ENCODE data around the gene HIGD1A. TPM values are rescaled to one million over a fixed set of nuclear protein-coding genes. Genes with fewer than 3 reads are reported as not detected.

HIGD1A gene
- polyA plus RNA-seq, 3 donors from 2014 or later, result 111 to 204 (median 159) TPM

DNA sequence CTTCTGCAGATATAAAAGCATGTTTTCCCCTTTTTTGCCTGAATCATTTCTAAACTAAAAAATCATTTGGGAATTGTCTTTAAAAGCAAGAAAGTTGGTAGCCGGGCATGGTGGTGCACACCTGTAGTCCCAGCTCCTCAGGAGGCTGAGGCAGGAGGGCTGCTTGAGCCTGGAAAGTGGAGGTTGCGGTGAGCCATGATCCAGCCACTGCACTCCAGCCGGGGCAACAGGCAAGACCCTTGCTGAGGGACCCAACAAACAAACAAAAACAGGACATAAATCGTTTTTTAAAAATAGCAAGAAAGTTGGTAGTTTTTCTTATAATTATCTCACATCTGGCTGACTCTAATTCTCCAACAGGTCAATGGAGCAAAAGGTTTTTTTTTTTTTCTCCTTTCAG is 2.5 kb downstream of the HIGD1A start:
- H3K9me3 Mint-ChIP-seq, result no peaks in the 10 kb centered on the region
- peaks cover 5 to 9% (median 7%) of the 10 kb centered on the region in 3 donors for H3K27me3 Mint-ChIP-seq (ENCODE audit: low read depth in 3 of 3)
- H3K4me3 Mint-ChIP-seq, result no peak overlapping the region
- no peak overlapping the region for H3K27ac Mint-ChIP-seq
- H3K4me1 Mint-ChIP-seq, result peaks cover 35 to 59% of the 10 kb centered on the region in 2 donors
- H3K36me3 Mint-ChIP-seq, result peaks cover 0 to 3% (median 0%) of the 10 kb centered on the region in 3 donors
- DNase-seq, result no peak

DNA sequence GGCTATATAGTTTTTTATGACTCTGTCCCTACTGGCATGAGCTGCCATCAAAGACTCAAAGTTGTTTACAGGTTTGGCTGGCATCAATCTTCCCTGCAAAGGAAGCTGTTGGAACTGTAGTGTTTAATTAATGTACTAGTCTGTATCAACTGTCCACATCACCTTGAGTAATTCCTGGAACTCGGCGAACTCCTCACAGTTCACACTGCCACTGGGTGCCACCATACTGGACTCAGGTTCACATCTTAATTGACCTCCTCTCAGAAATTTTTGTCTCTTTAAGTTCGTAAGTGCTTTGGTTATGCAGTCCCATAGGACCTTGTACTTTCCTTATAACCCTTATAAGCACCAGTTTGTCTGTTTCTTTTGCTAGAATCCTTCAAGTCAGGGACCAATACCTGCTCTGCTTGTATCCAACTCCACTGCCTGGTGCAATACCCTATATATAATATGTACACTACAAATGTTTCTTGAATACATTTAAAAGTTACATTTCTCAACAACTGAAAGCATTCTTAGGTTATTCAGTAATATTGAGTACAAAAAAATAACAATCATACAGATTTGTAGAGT is 3.2 kb downstream of the HIGD1A start:
- no peak overlapping the region for H3K4me3 Mint-ChIP-seq
- H3K27me3 Mint-ChIP-seq (ENCODE audit: low read depth in 3 of 3), result peaks cover 5 to 9% (median 7%) of the 10 kb centered on the region in 3 donors
- no peaks in the 10 kb centered on the region for H3K9me3 Mint-ChIP-seq
- peaks cover 0 to 3% (median 0%) of the 10 kb centered on the region in 3 donors for H3K36me3 Mint-ChIP-seq
- no peak for DNase-seq
- peak overlapping the region in 2 of 6 donors; percentile 45 to 72 for H3K27ac Mint-ChIP-seq
- peaks cover 35 to 59% of the 10 kb centered on the region in 2 donors for H3K4me1 Mint-ChIP-seq

DNA sequence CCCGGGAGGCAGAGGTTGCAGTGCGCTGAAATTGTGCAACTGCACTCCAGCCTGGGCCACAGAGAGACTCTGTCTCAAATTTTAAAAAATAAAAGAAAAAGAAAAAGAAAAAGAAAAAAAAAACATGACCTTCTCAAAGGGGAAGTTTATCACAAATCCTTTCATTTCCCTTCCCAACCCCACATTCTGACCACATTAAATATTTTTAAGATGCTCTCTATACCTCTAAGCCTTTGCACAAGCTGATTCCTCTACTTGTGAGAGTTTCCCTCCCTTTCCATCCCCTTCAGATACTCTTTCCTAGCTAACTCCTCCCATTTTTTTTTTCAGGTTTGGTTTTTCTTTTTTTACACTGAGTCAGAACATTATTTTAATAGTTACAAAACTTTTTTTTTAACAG is 4.0 kb downstream of the HIGD1A start:
- H3K36me3 Mint-ChIP-seq, result peaks cover 0 to 7% (median 0%) of the 10 kb centered on the region in 3 donors
- H3K4me1 Mint-ChIP-seq, result peaks cover 37 to 56% of the 10 kb centered on the region in 2 donors
- H3K4me3 Mint-ChIP-seq, result no peak overlapping the region
- peaks cover 4 to 7% (median 5%) of the 10 kb centered on the region in 3 donors for H3K27me3 Mint-ChIP-seq (ENCODE audit: low read depth in 3 of 3)
- no peak overlapping the region for H3K27ac Mint-ChIP-seq
- no peaks in the 10 kb centered on the region for H3K9me3 Mint-ChIP-seq
- no peak for DNase-seq

DNA sequence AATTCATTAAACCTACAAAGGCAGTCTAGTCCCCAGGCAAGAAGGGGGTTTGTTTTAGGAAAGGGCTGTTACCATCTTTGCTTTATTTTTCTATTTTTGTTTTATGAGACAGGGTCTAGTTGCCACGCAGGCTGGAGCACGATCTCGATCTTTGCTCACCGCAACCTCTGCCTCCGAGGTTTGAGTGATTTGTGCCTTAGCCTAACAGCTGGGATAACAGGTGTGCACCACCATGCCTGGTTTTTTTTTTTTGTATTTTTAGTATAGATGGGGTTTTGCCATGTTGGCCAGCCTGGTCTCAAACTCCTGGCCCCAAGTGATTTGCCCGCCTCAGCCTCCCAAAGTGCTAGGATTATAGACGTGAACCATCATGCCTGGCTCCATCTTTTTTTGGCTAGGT is 4.9 kb downstream of the HIGD1A start:
- peaks cover 4 to 5% (median 5%) of the 10 kb centered on the region in 3 donors for H3K27me3 Mint-ChIP-seq (ENCODE audit: low read depth in 3 of 3)
- H3K4me1 Mint-ChIP-seq, result peaks cover 31 to 47% of the 10 kb centered on the region in 2 donors
- no peak for DNase-seq
- H3K36me3 Mint-ChIP-seq, result peaks cover 0 to 7% (median 0%) of the 10 kb centered on the region in 3 donors
- peak overlapping the region in 1 of 6 donors; percentile 49 for H3K27ac Mint-ChIP-seq
- H3K9me3 Mint-ChIP-seq, result no peaks in the 10 kb centered on the region
- H3K4me3 Mint-ChIP-seq, result no peak overlapping the region

DNA sequence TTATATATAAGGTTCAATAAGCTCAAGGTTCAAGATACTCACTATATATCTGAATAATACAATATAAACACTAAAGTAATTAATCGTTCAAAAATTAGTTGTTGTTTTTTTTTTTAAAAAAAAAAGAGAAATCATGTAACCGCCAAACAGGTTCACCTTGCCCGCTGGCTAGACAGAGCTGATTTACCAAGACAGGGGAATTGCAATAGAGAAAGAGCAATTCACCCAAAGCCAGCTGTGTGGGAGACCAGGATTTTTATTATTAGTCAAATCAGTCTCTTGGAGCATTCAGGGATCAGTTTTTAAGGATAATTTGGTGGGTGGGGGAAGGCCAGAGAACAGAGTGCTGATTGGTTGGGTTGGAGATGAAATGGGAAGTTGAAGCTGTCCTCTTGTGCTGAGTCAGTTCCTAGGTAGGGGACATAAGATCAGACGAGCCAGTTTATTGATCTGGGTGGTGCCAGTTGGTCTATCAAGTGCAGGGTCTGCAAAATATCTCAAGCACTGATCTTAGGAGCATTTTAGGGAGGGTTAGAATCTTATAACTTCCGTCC is 7.9 kb downstream of the HIGD1A start:
- Mint-ChIP-seq H3K4me3 (no peak overlapping the region), H3K27me3 (ENCODE audit: low read depth in 3 of 3) (no peaks in the 10 kb centered on the region), H3K4me1 (peaks cover 17 to 28% of the 10 kb centered on the region in 2 donors), H3K36me3 (peaks cover 8 to 14% (median 12%) of the 10 kb centered on the region in 3 donors), H3K27ac (peak overlapping the region in 1 of 6 donors; percentile 6), H3K9me3 (no peaks in the 10 kb centered on the region)
- DNase-seq, result no peak

DNA sequence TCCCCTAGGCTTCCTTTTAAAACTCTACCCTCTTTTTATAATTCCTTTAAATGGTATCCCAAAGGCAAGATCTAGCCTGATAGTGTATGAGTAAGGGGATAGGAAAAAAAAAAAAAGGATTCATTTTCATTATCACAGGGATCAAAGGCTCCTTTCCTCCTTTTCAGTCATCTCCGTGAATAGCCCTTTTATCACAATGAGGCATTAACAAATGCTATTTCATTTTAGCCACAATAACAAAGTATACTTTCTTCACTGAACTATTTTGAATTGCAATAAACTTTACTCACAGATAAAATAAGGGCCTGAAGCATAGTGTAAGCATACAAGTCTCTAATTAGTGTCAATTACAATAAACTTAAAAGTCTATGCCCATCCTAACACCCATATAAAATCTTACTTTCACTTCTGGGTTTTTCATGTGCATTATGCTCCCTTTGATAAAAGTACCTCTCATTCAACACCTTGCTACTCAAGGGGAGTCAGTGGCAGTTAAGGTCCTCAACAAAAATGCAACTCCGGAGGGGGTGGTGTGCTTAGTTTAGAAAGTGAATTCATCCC is 8.6 kb downstream of the HIGD1A start:
- Mint-ChIP-seq H3K27me3 (ENCODE audit: low read depth in 3 of 3) (no peaks in the 10 kb centered on the region), H3K36me3 (peaks cover 8 to 16% (median 14%) of the 10 kb centered on the region in 3 donors), H3K4me3 (no peak overlapping the region), H3K9me3 (no peaks in the 10 kb centered on the region), H3K27ac (peak overlapping the region in 2 of 6 donors; percentile 44 to 55), H3K4me1 (peaks cover 16 to 26% of the 10 kb centered on the region in 2 donors)
- no peak for DNase-seq

DNA sequence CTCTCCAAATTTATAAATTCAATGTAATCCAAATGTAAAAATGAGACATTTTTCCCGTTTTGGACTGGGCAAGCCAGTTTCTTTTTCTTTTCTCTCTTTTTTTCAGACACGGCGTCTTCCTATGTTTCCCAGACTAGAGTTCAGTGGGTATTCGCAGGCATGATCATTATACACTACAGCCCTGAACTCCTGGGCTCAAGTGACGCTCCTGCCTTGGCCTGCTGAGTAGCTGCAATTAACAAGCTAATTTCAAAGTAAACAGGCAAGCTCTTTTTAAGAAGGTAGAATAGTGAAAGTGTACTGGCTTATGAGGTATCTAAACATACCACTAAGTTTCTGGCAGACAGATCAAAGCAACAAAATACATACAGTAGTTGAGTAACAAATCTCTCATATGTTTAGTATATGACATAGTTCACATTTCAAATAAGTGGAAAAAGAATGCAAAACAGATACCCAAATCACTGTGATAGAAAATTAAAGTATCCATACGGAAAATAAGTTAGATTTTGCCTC is 13.5 kb downstream of the HIGD1A start:
- Mint-ChIP-seq H3K9me3 (no peaks in the 10 kb centered on the region), H3K4me3 (no peak overlapping the region), H3K36me3 (peaks cover 8 to 32% (median 19%) of the 10 kb centered on the region in 3 donors), H3K27me3 (ENCODE audit: low read depth in 3 of 3) (no peaks in the 10 kb centered on the region), H3K27ac (no peak overlapping the region), H3K4me1 (peaks cover 10 to 16% of the 10 kb centered on the region in 2 donors)
- DNase-seq, result no peak

DNA sequence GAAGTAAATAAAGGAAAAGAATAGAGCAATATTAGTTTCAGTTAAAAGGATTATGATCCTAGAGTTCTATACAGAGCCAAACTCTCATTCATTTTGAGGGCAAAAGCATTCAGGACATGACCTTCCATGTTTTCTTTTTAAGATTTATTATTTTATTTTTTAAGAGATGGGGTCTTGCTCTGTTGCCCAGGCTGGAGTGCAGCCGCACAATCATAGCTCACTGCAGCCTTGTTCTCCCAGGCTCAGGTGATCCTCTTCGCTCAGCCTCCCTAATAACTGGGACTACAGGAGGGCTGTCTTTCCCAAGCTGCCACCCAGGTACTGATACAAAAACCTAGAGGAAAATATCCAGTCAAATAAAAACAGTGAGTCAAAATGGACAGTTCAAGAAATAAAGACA is 17.7 kb downstream of the HIGD1A start:
- Mint-ChIP-seq H3K27me3 (ENCODE audit: low read depth in 3 of 3) (no peaks in the 10 kb centered on the region), H3K9me3 (no peaks in the 10 kb centered on the region), H3K4me1 (peaks cover 4 to 10% of the 10 kb centered on the region in 2 donors), H3K4me3 (no peak overlapping the region), H3K36me3 (peaks cover 2 to 27% (median 10%) of the 10 kb centered on the region in 3 donors), H3K27ac (no peak overlapping the region)
- no peak for DNase-seq

DNA sequence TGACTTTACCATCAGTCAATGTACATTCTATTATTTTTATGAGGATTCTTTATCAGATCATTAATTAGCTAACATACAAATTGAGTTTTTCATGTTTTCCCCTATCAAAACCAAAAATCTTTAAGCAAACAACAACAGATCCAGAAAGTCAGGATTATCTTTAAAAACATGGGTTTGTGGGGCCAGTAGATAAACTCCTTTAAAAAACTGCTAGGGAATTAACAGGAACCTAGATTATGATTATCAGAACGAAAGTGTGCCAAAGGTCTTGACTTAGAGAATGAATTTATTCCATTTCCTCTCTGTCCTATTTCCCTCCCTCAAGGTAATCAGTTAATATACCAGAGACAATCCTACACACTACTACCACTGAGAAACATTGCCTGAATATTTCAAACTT is 18.1 kb downstream of the HIGD1A start:
- H3K27ac Mint-ChIP-seq, result no peak overlapping the region
- no peaks in the 10 kb centered on the region for H3K27me3 Mint-ChIP-seq (ENCODE audit: low read depth in 3 of 3)
- DNase-seq, result no peak
- no peak overlapping the region for H3K4me3 Mint-ChIP-seq
- no peaks in the 10 kb centered on the region for H3K9me3 Mint-ChIP-seq
- peaks cover 4 to 6% of the 10 kb centered on the region in 2 donors for H3K4me1 Mint-ChIP-seq
- peaks cover 0 to 25% (median 10%) of the 10 kb centered on the region in 3 donors for H3K36me3 Mint-ChIP-seq

DNA sequence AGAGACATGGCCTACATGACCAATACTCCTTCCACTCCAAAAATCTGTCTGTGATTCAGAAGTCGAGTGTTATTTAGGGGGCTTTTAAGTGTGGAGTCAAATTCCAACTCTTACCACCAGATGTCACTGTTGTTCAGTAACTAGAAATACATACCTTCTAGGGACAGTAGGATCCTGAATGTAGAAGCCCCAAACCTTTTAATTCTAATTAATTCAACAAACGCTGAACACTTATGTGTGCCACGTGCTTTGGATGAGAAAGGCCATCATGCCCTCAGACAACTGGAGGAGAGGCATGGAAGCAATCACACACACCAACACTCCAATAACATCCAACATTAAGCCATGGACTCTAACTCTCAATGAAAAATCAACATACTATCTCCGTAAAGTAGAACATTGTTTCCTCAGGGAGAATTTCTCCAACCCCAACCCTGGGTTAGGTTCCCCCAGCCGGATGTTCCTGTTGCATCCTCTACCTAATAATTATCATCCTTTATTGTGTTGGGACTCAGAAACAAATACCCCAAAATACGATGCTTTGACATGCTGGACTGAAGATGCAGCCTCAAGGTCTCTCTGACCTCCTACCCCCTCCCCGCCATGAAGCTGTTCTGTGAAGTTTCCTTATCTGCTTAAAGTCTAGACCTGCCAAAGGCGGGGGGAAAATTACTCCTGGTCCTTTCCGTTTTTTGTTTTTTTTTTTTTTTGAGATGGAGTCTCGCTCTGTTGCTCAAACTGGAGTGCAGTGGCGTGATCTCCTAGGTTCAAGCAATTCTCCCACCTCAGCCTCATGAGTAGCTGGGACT is 23.2 kb downstream of the HIGD1A start:
- DNase-seq, result peak; percentile 51 to 58 (median 53)
- Mint-ChIP-seq H3K36me3 (peaks cover 0 to 7% (median 6%) of the 10 kb centered on the region in 3 donors), H3K27me3 (ENCODE audit: low read depth in 3 of 3) (no peaks in the 10 kb centered on the region), H3K27ac (peak overlapping the region in 2 of 6 donors; percentile 12 to 25), H3K9me3 (no peaks in the 10 kb centered on the region), H3K4me3 (no peak overlapping the region), H3K4me1 (peaks cover 0 to 2% of the 10 kb centered on the region in 2 donors)

DNA sequence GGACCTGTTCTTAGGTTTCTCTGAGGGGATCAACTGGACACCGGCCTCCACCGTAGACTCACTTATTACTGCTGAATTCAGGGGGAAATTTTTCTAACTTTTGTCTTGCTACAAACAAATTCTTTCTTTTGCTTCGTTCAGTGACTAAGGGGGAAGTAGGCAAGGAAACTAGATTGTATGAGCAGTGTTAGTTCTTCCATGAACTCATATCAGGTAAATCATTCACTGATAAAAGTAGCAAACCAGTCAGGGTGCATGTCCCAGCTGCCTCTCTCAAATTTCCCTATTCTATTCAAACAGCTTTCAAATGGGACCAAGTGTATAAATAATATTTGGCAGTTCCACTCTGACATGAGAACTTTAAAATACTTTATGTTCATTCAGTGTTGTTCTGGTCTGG is 23.9 kb downstream of the HIGD1A start:
- Mint-ChIP-seq H3K27me3 (ENCODE audit: low read depth in 3 of 3) (no peaks in the 10 kb centered on the region), H3K4me3 (no peak overlapping the region), H3K4me1 (peaks cover 0 to 2% of the 10 kb centered on the region in 2 donors), H3K27ac (peak overlapping the region in 1 of 6 donors; percentile 25), H3K36me3 (peaks cover 0 to under 1% (median 0%) of the 10 kb centered on the region in 3 donors), H3K9me3 (no peaks in the 10 kb centered on the region)
- no peak for DNase-seq

DNA sequence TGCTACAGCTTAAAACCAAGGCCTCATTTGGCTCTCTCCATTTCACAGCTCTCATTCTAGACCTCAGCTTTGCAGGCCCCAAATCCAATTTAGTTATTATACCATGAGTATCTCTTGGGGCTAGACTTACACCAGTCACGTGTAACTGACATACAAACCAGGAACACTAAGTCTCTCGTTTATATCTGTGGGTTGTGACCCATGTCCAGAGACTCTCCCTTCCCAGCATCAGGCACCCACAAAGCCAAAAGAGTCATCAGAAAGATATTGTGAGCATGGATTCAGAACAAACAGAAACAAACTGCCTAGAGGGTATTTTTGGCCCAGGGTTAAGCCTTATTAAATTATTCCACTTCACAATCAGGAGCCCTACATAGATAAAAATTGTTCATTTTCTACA is 25.6 kb downstream of the HIGD1A start:
- no peak for DNase-seq
- no peaks in the 10 kb centered on the region for H3K36me3 Mint-ChIP-seq
- H3K27ac Mint-ChIP-seq, result no peak overlapping the region
- no peaks in the 10 kb centered on the region for H3K27me3 Mint-ChIP-seq (ENCODE audit: low read depth in 3 of 3)
- H3K4me1 Mint-ChIP-seq, result peaks cover 2 to 3% of the 10 kb centered on the region in 2 donors
- no peaks in the 10 kb centered on the region for H3K9me3 Mint-ChIP-seq
- no peak overlapping the region for H3K4me3 Mint-ChIP-seq

DNA sequence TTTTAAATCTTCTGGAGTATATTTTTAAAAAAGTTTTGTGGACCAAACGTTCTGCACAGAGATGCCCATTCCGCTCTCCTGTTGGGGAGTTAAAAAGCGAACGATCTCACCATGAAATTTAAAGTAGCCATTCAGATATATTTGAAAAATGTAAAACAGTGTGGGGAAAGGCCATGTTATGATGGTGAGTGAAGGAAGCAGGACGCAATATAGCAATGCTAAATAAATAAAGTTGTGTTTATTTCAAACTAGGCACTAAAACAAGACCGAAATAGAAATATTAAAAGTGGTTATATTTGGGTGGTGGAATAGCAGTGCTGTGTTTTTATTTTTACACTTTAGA is 30.9 kb downstream of the HIGD1A start:
- H3K9me3 Mint-ChIP-seq, result peaks cover 0 to 3% (median 0%) of the 10 kb centered on the region in 6 donors
- H3K27me3 Mint-ChIP-seq (ENCODE audit: low read depth in 3 of 3), result peaks cover 3 to 12% (median 6%) of the 10 kb centered on the region in 3 donors
- peak overlapping the region; percentile 85 to 94 (median 89) for H3K4me3 Mint-ChIP-seq
- no peaks in the 10 kb centered on the region for H3K36me3 Mint-ChIP-seq
- H3K27ac Mint-ChIP-seq, result peak overlapping the region in 5 of 6 donors; percentile 83 to 91 (median 88)
- DNase-seq, result no peak
- H3K4me1 Mint-ChIP-seq, result peaks cover 13 to 18% of the 10 kb centered on the region in 2 donors
